T-helper 1 cell treated with Interleukin-12 subunit alpha and Interleukin-12 subunit beta and Interleukin-4 antibody, amounts not matched to agents 30 ng/mL and 1 ng/mL, for 36 hours (primary cell): Measurements from ENCODE around the gene USP2. TPM values are rescaled to one million over a fixed set of nuclear protein-coding genes. Genes with fewer than 3 reads are reported as not detected.

ENCODE experiments used
- intact Hi-C: fragments of 100-400 bp; cut with micrococcal nuclease; formaldehyde crosslinking; loops from one replicate; pipeline ENCODE4 v1.15.1; 2024
- total RNA-seq: library from RNA; stranded (reverse); gene quantifications from 2 replicates; pipeline ENCODE4 v1.2.3, GENCODE V29; 2022

The USP2 gene
- total RNA-seq, 1 donor from 2014 or later, result 0.15 TPM

DNA sequence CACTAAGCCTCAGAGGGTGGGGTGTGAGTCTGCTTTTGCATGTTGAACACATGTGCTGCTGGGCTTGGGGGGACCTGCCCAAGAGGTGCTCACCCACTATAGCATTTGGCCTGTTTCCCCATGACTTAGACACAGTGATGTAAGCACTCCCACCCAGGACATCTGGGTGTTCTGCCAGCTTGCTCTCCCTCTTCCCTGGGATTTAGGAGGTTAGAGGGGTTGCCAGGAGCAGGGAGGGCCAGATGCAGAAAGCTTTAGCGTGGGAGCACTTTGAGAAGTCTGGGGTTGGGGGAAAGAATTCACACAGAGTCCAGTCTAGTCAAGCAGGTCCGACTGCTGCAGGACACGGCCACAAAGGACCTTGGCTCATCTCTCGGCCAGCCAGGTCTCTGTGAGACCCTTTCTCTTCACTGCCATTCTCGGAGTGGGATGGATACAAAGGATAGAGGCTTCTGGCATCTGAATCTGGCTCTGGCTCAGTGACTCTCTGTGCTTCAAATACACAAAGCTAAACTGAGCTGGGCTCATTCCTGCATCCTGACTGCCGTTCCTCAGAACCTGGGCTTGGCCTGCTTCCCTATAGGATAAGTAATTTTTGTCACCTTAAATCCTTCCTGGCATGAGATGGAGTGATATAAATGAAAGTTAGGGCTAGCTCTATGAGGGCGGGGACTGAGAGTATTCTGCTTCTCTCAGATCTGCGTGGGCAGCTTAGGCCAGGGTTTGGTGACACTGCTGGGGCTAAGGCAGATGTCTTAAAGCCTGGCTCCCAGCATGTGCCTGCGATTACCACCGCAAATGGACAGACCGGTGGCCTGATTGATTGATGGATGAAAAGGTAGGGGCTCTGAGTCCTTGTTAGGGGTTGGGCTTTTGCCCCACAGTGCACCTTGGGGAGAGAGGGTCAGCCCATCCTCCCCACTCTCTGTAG is 14.5 kb downstream of the USP2 start:
- intact Hi-C loops, result no loop called here

DNA sequence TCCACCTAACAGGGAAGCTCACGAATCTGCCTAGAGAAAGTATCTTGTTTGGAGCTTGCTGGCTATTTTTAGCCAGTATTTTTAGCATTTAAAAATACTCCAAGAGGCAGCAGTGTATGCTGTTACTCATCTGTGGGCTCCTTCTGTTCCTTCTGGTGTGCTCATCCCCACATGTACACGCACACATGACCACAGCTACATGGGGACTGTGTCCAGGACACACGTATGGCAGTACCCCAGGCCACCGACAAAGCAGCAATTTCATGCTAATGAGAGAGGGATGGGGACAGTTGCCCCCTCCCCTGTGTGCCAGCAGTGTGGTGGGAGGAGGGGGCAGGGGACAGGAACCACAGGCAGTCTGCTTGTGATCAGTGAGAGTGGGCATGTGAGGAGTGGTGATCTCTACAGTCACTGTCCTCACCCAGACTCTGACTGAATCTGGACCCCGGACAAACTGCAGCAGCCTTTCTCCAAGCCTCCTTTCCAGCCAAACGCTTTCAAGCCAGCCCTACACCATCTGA is 16.4 kb downstream of the USP2 start:
- intact Hi-C loops, result no loop called here

DNA sequence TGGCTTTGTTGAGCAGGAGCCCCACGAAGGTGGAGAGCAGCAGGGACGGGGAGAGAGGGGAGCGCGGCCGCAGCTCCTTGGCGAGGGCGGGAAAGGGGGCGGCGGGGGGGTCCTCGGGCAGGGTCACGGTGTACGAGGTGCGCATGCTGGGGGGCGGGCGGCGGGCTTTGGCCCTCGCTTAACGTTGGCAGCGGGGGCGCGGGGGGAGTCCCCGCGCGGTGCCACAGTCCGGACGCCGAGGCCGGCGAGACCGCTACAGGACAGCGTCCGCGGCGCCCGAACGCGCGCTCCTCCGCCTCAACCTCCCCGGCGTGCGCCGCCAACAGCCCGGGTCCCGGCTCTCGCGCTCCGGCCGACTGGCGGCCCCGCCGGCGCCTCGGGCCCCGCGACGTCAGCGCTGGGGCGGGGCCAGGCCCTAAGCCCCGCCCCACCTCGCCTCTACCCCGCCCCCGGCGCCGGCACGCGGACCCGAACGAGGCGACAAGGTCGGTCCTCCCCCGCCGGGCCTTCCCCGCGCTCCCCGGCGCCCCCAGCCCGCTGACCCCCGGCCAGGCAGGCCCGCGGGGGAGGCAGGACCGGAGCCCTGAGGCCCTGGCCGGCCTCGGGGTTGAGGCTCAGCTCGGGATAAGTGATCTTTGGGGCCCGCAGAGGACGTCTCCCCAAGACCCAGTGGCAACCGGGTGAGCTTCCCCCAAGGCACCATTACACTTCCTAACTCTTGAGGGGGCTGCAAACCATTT is 17.5 kb downstream of the USP2 start:
- intact Hi-C loops, result loop anchor here (1.0 kb wide), 2 partner anchors 8 to 17 kb away; partner anchors contain the start of gene USP2

DNA sequence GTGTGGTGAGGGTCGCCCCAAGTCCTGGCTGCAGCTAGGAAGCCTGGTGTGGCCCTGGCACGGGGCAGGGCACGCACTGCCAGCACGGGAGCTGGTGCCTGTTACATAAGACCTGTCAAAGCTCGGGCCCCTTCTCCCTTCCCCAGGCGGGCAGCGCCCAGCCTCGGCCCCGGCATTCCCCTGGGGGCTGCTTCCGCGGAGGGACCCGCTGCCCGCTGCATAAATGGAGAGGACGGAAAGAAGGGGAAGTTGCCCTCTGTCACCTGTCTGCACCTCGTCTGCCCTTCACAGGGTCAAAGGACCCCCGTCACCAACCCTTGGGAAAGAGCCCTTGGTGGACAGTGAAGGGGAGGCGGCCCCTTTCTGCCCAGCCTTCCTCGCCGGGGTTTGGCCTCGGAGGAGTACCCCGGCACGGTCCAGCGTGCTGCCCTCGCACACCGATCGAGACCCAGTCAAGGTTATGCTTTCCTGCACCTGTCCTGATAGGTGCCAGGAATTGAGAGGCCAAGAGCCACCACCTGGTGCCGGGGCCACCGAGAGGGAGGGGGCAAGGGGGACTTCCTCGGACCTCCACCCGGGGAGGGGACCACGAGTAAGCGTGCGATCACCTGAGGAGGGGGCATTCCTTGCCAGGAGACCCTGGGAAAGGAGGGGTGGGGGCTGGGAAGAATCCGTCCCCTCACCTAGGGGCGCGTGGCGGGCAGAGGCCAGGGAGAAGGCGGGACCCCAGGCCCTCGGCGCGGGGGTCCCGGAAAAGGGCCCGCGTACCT is 18.2 kb downstream of the USP2 start:
- intact Hi-C loops, result no loop called here

DNA sequence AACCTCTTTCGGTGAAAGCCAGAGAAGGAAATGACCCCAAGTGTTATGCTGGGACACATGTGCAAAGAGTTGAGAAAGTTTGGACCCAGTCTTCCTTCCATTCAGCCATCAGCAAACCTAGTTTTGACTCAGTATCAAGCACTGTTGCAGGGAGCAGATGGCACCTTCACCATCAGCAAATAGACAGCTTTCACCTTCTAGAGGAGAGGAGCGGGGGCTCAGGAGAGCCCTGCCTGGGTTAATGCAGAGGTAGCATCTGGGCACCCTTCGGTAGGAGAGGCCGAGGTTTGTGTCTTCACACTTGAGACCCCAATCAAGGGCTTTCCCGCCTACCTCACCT is 18.8 kb downstream of the USP2 start:
- intact Hi-C loops, result no loop called here

DNA sequence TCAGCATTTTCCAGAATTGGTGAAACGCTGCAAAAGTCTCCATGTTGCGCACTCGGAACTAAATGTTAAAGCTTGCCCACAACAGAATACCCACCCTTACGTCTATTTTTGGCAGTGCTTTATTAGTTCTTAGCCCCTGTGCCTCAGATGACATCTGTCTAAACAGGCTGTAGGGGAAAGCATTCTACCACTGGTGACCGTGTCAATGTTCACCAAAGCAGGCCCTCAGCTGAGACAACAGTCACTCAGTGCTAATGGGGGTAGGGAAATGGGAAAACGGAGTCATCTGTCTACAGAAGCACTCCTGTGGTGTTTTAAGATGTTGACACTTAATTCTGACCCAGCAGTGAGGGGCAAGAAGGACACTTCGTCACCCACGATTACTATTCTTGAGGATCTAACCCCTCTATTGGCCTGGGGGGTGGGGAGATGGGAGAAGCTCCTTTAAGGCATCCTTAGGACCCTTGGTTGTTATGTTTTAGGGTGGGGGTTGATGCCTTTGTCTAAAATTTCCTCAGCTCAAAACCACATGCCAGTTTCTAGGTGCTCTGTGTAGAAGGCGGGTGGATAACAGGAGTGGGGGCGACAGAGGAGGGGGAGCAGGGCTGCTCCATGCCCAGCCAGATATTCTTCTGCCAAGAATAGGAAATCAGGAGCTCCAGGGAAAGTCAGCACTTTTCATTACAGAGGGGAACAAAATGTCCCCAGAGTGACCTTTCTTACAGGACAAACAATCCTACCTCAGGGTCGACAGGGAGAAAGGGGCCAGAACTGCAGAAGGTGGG is 19.4 kb downstream of the USP2 start:
- intact Hi-C loops, result no loop called here

DNA sequence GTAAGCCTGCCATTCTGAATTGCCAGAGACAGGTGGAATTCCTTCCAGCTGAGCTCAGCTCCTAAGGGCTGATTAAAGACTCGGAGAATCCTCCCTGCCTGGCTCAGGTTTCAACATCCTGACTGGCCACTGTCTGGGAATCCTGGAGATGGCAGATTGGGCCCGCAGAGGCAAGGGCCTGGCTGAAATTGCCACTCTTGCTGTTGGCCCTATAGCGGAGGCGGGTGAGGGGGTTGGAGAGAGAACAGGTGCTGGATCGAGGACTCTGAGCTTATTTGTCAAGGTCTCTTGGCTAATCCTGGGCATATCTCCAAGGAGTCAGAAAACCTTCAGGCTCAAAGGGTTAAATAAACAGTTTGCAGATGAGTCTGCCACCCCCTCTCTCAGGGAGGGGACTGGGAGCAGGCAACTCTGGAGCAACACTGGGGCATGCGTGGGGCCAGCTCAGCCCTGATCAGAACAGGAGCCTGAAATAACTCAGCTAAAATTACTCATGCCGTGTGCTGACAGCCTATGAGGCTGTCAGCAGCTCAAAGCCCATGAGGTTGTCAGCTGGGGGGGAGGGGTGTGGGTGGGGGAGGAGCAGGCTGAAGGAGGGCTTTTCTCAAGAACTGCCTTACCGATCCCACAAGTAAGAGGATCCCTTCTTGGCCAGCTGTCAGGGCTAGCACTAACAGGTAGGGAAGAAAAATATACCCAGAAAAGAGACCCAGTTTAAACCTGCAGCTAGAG is 20.3 kb downstream of the USP2 start:
- intact Hi-C loops, result no loop called here

DNA sequence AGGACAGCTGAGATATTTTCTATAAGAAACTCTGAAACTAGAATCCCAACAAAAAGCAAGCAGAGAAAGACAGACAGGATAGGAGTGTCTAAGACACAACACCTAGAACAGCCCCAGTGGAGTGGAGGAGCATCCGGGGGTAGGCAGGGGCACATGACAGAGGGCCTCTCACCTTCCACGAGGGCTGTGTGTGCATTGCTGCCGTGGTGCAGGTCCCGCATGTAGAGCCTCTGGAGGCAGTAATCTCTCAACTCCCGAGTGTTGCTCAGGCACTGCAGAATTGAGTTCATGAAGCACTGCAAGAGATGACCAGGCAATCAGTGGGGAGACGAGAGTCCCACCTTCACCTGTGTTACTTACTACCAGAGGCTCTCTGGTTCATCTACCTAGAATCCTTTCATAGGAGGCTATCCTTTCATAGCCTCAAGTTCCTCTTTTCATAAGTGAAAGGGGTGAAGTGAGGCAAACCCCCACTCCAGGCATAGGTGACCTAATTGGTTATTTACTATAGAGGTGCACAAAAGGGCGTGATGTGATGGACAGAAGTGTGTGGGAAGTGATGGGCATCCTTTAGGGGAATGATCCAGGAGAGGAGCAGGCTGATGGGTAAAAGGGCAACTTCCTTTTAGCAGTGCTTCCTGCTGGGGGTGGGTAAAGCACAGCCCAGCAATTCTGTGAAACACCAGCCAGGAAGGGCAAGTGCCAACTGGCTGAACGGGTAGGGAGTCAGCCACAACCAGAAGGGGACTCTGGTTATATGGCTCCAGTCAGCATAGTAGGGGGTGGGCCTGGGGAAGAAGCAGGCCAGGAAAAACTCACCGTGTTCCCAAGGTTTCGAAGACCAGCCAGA is 21.9 kb downstream of the USP2 start:
- intact Hi-C loops, result loop anchor here (5.0 to 10.0 kb wide), 2 partner anchors 365 to 748 kb away; partner anchors contain the start of gene NECTIN1

DNA sequence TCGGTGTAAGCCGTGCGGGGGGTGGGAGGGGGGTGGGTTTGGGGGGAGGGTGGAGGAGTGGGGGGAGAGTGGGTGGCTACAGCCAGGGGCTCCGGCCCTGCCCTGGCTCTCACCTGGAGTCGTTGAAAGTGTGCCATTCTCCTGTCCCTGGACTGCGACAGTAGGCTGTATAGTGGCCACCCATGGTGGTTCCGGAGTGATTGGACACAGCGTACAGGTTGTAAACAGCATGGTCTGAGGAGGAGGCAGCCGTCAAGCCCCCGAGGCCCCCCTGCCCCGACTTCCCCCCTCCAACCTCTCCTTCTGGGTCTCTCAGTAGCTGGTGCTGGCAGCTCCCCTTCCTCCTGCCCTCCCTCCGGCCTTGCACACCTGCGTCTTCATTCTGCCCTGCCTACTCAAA is 24.4 kb downstream of the USP2 start:
- intact Hi-C loops, result loop anchor here (5.0 to 10.0 kb wide), 2 partner anchors 368 to 750 kb away; partner anchors contain the start of gene NECTIN1

DNA sequence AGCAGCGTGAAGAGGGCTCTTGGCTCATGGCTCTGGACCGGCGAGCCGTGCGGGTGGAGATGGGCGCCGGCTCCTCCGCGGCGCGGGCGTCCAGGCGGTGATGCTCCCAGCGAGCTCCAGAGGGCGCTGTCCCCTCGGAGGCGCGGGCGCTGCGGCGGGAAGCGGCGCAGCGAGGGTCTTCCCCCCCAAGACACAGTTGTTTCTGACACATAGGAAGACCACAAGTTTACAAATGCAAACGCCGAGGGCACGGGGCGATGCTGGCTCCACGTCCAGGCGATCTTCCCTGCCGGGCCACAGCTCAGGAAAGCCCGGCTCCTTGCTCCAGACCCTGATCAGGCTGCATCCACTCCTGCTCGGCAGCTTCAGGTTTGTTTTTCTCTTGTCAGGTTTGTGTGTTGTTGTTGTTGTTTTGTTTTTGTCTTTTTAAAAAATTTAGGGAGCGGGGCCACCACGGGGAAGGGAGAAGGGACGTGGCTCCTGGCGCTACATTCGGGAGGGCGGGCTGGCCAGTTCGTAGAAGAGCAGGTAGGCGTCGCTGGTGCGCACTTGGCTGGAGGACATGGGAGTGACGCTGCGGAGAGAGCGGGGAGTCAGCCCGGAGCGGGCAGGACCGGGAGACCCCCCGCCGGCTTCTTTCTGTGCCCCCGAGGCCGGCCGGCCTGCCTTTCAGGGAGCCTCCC is 25.0 kb downstream of the USP2 start:
- intact Hi-C loops, result loop anchor here (1.0 to 10.0 kb wide), 6 partner anchors 8 to 751 kb away; partner anchors contain the start of genes NECTIN1, RNF26 and USP2

DNA sequence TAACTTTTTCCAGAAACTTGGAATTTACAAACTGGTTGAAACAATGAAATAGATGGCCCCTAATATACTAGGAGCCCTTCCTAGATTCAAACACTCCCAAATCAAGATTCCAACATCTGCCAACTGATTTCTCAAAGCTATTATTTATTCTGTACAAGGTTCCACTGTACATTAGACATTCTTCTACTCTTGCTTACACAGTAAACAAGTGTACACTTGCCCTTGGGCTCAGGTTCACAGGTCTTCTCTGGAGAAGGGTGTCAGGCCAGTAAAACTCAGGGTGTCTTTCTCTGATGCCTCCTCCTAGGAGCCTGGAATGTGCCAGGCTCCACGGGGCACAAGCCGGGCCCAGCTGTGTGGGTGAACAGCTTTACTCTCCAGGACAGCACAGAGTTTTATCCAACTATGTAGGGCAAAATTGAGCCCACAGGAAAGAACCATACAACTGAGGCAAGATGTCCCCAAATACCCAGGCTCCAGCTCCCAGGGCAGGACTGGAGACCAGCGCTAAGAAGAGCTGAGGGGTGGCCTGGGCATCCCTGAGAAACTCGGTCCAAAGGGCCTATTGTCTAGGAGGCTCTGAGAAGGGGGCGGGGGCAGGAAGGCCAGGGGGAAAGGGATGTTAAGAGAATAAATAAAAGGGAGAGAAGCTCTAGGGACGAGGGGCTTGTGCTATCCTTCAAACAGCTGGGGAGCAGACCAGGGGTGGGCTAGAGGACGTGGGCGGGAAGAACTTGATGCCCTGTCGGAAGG is 26.2 kb downstream of the USP2 start:
- intact Hi-C loops, result loop anchor here (5.0 to 10.0 kb wide), 2 partner anchors 370 to 752 kb away; partner anchors contain the start of gene NECTIN1

DNA sequence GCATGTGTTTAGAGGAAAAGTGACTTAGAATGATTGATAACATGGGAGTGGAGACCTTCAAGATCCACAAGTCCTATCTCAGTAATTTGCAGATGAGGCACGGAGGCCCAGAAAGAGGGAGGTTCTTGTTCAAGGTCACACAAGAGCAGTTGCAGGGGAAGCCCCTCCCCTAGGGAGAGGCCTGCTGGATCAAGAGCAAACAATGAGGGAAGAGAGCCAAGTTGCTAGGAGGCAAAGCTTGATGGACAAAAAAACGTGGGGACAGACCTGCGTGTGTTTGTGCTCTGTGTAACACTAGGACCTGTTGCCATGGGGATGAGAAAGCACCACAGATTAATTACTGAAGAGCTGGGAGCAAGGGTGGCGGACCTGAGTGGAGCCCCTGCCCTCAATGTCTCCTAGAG is 28.6 kb downstream of the USP2 start:
- intact Hi-C loops, result loop anchor here (10.0 kb wide), 1 partner anchor 372 kb away; the partner anchor contains the start of gene NECTIN1

DNA sequence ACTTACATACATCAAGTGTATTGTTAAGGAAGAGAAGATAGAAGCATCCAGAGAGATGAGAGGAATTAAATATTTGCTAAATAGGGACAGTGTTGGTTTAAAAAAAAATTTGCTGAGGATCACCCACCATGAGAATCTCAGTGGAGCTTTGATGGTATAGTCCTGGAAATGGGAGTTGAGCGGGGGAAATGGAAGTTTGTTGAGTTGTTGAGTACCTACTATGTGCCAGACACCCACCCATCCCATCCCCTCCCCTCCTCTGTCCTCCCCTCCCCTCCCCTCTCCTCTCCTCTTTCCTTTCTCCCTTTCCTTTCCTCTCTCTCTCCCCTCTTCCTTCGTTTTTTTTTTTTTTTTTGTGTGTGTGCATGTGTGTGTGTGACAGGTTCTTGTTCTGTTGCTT is 30.3 kb downstream of the USP2 start:
- intact Hi-C loops, result loop anchor here (10.0 kb wide), 1 partner anchor 374 kb away; the partner anchor contains the start of gene NECTIN1

DNA sequence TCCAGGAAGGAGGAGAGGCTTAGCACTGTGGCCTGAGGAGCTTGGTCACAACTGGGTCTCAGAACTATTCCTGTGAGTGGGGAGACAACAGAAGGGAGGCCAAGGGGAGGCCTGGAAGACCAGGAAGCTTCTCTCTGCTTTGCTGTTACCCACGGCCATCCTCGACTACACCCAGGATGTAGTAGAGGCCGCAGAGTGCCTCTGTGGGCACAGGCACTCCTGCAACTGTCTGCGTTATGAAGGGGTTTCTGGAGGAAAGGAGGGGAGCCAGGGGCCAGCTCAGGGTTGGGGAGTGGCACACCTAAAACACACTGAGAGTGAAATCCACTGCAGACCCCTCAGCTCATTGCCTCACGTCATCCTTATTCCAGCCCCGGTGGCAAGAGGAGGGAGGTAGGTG is 31.2 kb downstream of the USP2 start:
- intact Hi-C loops, result loop anchor here (10.0 kb wide), 1 partner anchor 374 kb away; the partner anchor contains the start of gene NECTIN1

DNA sequence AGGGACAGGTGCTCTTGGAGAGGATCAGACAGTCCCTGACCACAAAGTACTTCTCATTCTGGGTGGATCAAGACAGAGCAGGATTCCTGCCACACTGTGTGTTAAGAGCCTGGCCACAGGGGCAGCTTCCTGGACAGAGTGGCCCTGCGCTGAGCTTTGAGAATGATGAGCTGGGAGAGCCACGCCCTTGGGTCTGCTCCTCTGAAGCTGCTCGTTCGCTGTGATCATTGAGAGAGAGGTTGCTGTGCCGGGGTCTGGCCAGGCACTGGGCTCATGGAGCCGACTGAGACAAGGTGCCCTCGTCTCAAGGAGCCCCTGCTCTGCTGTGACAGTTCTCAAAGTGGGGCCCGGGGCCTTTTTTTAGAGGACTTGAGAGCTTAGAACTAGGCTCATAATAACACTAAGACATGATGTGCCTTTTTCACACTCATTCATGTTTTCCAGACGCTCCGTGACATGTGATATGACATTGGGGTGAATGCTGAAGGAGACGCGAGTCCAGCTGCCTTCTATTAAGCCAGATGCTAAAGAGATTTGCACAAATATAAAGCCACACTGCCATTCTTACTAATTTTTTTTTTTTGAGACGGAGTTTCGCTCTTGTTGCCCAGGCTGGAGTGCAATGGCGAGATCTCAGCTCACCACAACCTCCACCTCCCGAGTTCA is 33.4 kb downstream of the USP2 start:
- intact Hi-C loops, result no loop called here

DNA sequence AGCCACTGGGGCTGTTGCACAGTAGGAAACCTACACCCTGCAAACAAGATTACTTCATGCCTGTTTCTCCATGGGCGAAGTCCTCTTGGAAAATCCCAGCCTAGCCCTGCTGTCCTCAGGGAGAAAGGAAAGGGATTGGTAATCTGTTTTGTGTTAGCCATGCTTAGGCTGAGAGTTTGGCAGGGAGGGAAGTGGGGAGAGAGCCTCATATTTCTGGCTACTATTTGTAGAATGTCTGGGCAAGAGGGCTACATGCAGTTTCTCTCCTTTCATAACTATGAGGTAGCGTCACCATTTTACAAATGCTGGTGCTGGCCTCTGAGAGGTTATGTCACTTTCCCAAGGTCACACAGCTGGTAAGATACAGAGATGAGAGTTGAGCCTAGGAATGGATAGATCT is 34.2 kb downstream of the USP2 start:
- intact Hi-C loops, result no loop called here

DNA sequence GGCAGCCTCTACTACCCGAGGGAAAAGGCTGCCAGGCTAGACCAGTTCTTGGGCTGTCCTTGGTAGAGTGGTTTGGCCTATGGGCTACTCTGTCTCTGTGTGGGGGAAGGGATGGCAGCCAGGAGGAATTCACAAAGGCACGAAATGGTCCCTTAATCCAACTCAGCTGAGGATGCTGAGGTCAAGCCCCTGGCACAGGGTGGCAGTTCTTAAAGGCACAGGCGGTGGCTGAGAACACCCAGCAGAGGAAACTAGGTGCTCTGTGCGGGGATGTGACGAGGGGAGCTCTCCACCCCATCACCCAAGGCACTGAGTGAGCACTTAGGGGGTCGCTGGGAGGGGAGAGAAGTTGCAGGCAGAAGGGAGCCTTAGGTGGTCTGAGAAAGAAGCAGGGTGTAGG is 34.9 kb downstream of the USP2 start, which contains the start of gene MFRP:
MFRP (minus strand) TSS at position 101 of the 400 bp plus-strand sequence. CDS start 192 bp downstream, outside the sequence.
- intact Hi-C loops, result no loop called here
